Measurements from ENCODE around the gene TUFT1.

The TUFT1 gene

DNA sequence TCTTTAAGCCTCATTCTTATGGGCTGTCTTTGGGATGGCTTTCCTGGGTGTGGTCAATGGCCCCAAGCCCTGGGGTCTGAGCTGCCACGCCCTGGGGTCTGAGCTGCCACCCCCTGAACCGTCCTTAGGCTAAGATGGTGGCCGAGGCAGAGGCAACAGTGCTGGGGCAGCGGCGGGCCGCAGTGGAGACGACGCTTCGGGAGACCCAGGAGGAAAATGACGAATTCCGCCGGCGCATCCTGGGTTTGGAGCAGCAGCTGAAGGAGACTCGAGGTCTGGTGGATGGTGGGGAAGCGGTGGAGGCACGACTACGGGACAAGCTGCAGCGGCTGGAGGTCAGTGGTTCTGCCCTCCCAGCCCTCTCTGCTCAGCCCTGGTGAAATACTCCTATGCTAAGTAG is 10.3 kb upstream of the TUFT1 start:
- TF ChIP-seq, protein P1, sequence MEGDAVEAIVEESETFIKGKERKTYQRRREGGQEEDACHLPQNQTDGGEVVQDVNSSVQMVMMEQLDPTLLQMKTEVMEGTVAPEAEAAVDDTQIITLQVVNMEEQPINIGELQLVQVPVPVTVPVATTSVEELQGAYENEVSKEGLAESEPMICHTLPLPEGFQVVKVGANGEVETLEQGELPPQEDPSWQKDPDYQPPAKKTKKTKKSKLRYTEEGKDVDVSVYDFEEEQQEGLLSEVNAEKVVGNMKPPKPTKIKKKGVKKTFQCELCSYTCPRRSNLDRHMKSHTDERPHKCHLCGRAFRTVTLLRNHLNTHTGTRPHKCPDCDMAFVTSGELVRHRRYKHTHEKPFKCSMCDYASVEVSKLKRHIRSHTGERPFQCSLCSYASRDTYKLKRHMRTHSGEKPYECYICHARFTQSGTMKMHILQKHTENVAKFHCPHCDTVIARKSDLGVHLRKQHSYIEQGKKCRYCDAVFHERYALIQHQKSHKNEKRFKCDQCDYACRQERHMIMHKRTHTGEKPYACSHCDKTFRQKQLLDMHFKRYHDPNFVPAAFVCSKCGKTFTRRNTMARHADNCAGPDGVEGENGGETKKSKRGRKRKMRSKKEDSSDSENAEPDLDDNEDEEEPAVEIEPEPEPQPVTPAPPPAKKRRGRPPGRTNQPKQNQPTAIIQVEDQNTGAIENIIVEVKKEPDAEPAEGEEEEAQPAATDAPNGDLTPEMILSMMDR (IDR thresholded peaks at IDR 0.05; ENCODE audit: insufficient read depth, missing control alignments), result no peak
- DNase-seq (ENCODE audit: insufficient read length, low spot score), result no peak
- no peak for FAIRE-seq

DNA sequence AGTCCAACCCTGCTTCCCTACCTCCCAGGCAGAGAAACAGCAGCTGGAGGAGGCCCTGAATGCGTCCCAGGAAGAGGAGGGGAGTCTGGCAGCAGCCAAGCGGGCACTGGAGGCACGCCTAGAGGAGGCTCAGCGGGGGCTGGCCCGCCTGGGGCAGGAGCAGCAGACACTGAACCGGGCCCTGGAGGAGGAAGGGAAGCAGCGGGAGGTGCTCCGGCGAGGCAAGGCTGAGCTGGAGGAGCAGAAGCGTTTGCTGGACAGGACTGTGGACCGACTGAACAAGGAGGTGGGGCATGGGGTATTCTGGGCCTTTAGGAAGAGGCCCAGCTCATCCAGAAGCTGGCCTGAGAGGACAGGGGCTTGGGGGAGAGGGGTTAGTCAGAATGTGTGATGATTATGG is 9.6 kb upstream of the TUFT1 start:
- no peak for DNase-seq (ENCODE audit: insufficient read length, low spot score)
- FAIRE-seq, result no peak
- TF ChIP-seq, protein P1 (IDR thresholded peaks at IDR 0.05; ENCODE audit: insufficient read depth, missing control alignments), result no peak

DNA sequence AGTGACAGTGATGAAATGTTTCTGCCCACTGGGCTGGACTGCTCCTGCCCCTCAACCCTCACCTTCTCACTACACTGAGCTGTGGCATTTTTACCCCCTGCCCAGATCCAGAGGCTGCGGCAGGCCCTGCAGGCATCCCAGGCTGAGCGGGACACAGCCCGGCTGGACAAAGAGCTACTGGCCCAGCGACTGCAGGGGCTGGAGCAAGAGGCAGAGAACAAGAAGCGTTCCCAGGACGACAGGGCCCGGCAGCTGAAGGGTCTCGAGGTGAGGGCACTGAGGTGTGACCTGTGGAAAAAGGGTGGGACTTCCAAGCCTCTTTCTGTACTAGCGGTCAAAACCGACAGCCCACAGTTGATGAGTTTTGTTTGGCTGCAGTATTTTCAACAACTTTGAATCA is 6.2 kb upstream of the TUFT1 start:
- DNase-seq (ENCODE audit: insufficient read length, low spot score) (no peak), FAIRE-seq (no peak)
- TF ChIP-seq, protein P1 (IDR thresholded peaks at IDR 0.05; ENCODE audit: insufficient read depth, missing control alignments), result no peak

DNA sequence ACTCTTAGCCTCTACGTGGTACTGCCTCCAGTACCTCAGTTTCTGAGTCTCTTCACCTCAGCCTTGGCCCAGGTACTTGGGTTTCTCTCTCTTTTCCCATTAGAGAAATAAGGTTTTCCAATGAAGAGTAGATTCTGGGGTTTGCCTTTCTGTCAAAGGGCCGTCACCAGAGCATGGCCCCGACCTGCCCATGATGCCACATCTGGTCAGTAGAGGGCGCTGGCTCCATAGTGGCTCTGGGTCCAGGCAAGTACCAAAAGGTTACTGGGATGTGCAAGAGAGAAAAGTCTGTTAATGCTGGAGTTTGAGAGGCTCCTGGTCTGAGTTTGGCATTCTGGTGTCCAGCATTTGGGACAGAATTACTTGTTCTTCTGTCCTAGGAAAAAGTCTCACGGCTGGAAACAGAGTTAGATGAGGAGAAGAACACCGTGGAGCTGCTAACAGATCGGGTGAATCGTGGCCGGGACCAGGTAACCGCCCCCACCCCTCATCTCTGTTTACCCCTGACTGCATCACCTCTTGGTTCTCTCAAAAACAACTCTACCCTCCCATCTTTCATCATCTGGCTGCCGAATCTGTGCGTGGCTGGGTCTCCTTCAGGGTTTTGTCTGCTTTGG is 5.3 kb upstream of the TUFT1 start:
- FAIRE-seq (no peak), DNase-seq (ENCODE audit: insufficient read length, low spot score) (peak; percentile 83)
- TF ChIP-seq, protein P1 (IDR thresholded peaks at IDR 0.05; ENCODE audit: insufficient read depth, missing control alignments), result peak; percentile 98

DNA sequence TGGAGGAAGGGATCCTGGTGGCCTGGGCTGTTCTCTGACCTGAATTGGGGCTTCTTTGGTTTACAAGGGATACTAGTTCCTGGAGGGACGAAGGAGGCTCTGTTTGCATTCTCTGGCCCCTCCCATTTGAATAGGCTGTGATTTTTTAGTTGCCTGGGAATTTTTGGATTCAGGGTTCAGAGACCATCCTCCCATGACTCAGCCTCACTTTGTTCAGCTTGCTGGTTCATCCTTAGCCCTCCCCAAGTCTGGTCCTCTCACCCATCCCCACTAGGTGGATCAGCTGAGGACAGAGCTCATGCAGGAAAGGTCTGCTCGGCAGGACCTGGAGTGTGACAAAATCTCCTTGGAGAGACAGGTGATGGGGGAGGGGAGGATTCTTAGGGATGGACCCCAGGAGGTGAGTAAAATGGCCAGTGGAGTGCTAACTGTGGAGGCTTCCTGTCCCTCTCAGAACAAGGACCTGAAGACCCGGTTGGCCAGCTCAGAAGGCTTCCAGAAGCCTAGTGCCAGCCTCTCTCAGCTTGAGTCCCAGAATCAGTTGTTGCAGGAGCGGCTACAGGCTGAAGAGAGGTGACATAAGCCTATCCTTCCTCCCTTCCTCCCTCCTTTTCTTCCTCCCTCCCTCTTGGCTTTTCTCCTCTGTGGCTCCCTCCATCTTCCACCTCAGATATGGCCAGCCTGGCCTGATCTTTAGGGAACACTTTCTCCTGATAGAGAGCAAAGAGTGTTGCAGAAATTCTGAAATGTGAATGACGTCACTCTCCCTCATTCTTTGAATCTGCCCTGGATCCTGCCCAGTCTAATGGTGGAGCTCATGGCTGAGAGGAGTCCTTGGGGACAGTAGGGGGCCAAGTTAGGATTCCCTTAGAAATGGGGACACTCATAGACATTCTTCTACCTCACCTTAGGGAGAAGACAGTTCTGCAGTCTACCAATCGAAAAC is 4.5 kb upstream of the TUFT1 start:
- TF ChIP-seq, protein P1 (IDR thresholded peaks at IDR 0.05; ENCODE audit: insufficient read depth, missing control alignments), result no peak
- FAIRE-seq, result no peak
- DNase-seq (ENCODE audit: insufficient read length, low spot score), result no peak

DNA sequence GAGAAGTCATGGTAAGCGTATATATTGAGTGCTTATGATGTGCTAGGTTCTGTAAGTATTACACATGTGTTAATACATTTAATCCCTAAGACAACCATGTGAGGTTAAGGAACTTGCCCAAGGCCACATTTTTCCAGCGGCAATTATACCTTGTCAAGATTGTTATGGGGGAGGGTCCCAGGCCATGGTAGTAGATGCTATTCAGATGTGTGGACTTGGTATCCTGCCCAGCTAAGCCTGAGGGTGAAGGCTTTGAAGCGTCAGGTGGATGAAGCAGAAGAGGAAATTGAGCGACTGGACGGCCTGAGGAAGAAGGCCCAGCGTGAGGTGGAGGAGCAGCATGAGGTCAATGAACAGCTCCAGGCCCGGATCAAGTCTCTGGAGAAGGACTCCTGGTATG is 3.6 kb upstream of the TUFT1 start:
- TF ChIP-seq, protein P1 (IDR thresholded peaks at IDR 0.05; ENCODE audit: insufficient read depth, missing control alignments), result no peak
- no peak for FAIRE-seq
- no peak for DNase-seq (ENCODE audit: insufficient read length, low spot score)

DNA sequence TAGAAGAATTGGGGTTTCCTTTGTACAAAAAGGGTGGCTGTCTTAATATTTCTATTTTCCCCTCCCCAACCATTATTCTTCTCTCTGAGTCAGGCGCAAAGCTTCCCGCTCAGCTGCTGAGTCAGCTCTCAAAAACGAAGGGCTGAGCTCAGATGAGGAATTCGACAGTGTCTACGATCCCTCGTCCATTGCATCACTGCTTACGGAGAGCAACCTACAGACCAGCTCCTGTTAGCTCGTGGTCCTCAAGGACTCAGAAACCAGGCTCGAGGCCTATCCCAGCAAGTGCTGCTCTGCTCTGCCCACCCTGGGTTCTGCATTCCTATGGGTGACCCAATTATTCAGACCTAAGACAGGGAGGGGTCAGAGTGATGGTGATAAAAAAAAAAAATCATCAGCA is 3.0 kb upstream of the TUFT1 start:
- FAIRE-seq, result no peak
- TF ChIP-seq, protein P1 (IDR thresholded peaks at IDR 0.05; ENCODE audit: insufficient read depth, missing control alignments), result no peak
- DNase-seq (ENCODE audit: insufficient read length, low spot score), result no peak

All from D721Med (cell line).